Measurements from ENCODE around the gene TNFAIP8L1.

- TF ChIP-seq CTCF (IDR thresholded peaks at IDR 0.05) (no peak), POLR2A (IDR thresholded peaks at IDR 0.05) (no peak)
These were observed 65.0 kb downstream of the TNFAIP8L1 start for GRCh38 chr19:4704317-4704673.

All from thyroid gland (tissue), 4 donors.